Naive thymus-derived CD8-positive, alpha-beta T cell (primary cell): Measurements from ENCODE around the gene EID3. TPM values are rescaled to one million over a fixed set of nuclear protein-coding genes. Genes with fewer than 3 reads are reported as not detected.

Source experiments
- ATAC-seq, 2 donors: fragments of 150-1000 bp; cut with Tn5 transposase in 1 of 2; sonication (Bioruptor Pico), chemical (Tn5 transposase) in 1 of 2; 1 replicate in 1 of 2; 2 replicates in 1 of 2; pipeline ENCODE4 v1.10.0; 2021; ENCODE audit warnings: mild to moderate bottlenecking in 2 of 2, moderate library complexity in 2 of 2
- POLR2A ChIA-PET: fragments of 350-600 bp; sonication (Branson Sonifier 250); formaldehyde crosslinking; loops from one replicate; lab custom pipeline; 2021; ENCODE audit warnings: antibody characterized with exemption; lab: Charles Lee
- DNase-seq, 10 donors: peaks; one replicate each; pipeline versions ENCODE4 v3.0.0 to v3.0.0-alpha.2; 2020 to 2022
- H3K27ac Mint-ChIP-seq, 10 donors: one replicate each; pipeline ENCODE4 v1.8.0; 2020 to 2022; ENCODE audit warnings: mild to moderate bottlenecking in 10 of 10, mixed read lengths in 10 of 10, moderate library complexity in 4 of 10, inconsistent platforms in 1 of 10
- H3K27me3 Mint-ChIP-seq, 5 donors: one replicate each; pipeline ENCODE4 v1.8.0; 2021 to 2022; ENCODE audit warnings: mixed read lengths in 5 of 5
- H3K36me3 Mint-ChIP-seq, 3 donors: one replicate each; pipeline ENCODE4 v1.8.0; 2020 to 2022; ENCODE audit warnings: mixed read lengths in 3 of 3, mild to moderate bottlenecking in 2 of 3, inconsistent platforms in 1 of 3
- H3K4me1 Mint-ChIP-seq, 4 donors: one replicate each; pipeline ENCODE4 v1.8.0; 2021 to 2022; ENCODE audit warnings: mixed read lengths in 4 of 4
- H3K4me3 Mint-ChIP-seq, 10 donors: one replicate each; pipeline ENCODE4 v1.8.0; 2020 to 2022; ENCODE audit warnings: mild to moderate bottlenecking in 10 of 10, mixed read lengths in 10 of 10, moderate library complexity in 6 of 10, inconsistent platforms in 1 of 10
- H3K9me3 Mint-ChIP-seq, 9 donors: one replicate each; pipeline ENCODE4 v1.8.0; 2020 to 2022; ENCODE audit warnings: mixed read lengths in 9 of 9, mild to moderate bottlenecking in 3 of 9, inconsistent platforms in 1 of 9, moderate library complexity in 1 of 9
- polyA plus RNA-seq, 3 donors: library from polyadenylated mRNA; unstranded; fragments of 300-500 nt; fragmentation: Illumina TruSeq; gene quantifications; one replicate each; pipeline ENCODE4 v1.2.3, GENCODE V29; 2021
- total RNA-seq, 8 experiments: library from RNA in 2 of 8; stranded (reverse) in 2 of 8; gene quantifications; one replicate each; pipeline ENCODE4 v1.2.3 and lab custom pipeline; 2021 to 2026

Gene EID3
- total and polyA plus RNA-seq, 5 experiments from 2014 or later = 10.1 to 13.6 (median 10.8) TPM

GRCh38 chr12:104348283-104348993 is 44.9 kb downstream of the EID3 start:
- H3K9me3 Mint-ChIP-seq = no peaks in the 10 kb centered on the region
- no peak overlapping the region for H3K4me3 Mint-ChIP-seq
- no peaks in the 10 kb centered on the region for H3K4me1 Mint-ChIP-seq

GRCh38 chr12:104348994-104349494 is 45.5 kb downstream of the EID3 start:
- DNase-seq (no peak), ATAC-seq (no peak)
- POLR2A ChIA-PET = no interaction called here
- no peaks in the 10 kb centered on the region for H3K27me3 Mint-ChIP-seq
- no peaks in the 10 kb centered on the region for H3K4me1 Mint-ChIP-seq
- peaks cover 0 to 48% (median 2%) of the 10 kb centered on the region in 3 donors for H3K36me3 Mint-ChIP-seq
- H3K27ac Mint-ChIP-seq = no peak overlapping the region
- no peak overlapping the region for H3K4me3 Mint-ChIP-seq
- H3K9me3 Mint-ChIP-seq = no peaks in the 10 kb centered on the region

More at GRCh38 chr12:104348283-104348993, 44.9 kb downstream of the EID3 start:
- H3K36me3 Mint-ChIP-seq = peaks cover 0 to 51% (median 2%) of the 10 kb centered on the region in 3 donors
- ATAC-seq = no peak
- no peaks in the 10 kb centered on the region for H3K27me3 Mint-ChIP-seq
- no peak overlapping the region for H3K27ac Mint-ChIP-seq
- POLR2A ChIA-PET = no interaction called here
- DNase-seq = no peak

GRCh38 chr12:104350211-104351056 is 46.9 kb downstream of the EID3 start:
- Mint-ChIP-seq H3K36me3 (peaks cover 0 to 44% (median 2%) of the 10 kb centered on the region in 3 donors), H3K27me3 (no peaks in the 10 kb centered on the region), H3K27ac (no peak overlapping the region), H3K4me3 (no peak overlapping the region), H3K9me3 (no peaks in the 10 kb centered on the region), H3K4me1 (no peaks in the 10 kb centered on the region)
- POLR2A ChIA-PET = no interaction called here
- ATAC-seq (no peak), DNase-seq (no peak)

GRCh38 chr12:104351057-104351983 is 47.8 kb downstream of the EID3 start:
- Mint-ChIP-seq H3K4me1 (no peaks in the 10 kb centered on the region), H3K36me3 (peaks cover 0 to 43% (median 2%) of the 10 kb centered on the region in 3 donors), H3K4me3 (no peak overlapping the region), H3K27me3 (no peaks in the 10 kb centered on the region), H3K9me3 (no peaks in the 10 kb centered on the region), H3K27ac (peak overlapping the region in 3 of 10 donors; percentile 6 to 22 (median 16))
- DNase-seq (no peak), ATAC-seq (no peak)
- POLR2A ChIA-PET = no interaction called here

- POLR2A ChIA-PET = no interaction called here
- Mint-ChIP-seq H3K27ac (no peak overlapping the region), H3K9me3 (no peaks in the 10 kb centered on the region), H3K36me3 (peaks cover 0 to 36% (median 2%) of the 10 kb centered on the region in 3 donors), H3K4me3 (no peak overlapping the region), H3K27me3 (no peaks in the 10 kb centered on the region), H3K4me1 (no peaks in the 10 kb centered on the region)
- no peak for DNase-seq
- ATAC-seq = no peak
Observed at GRCh38 chr12:104352106-104352713, 48.7 kb downstream of the EID3 start.

- Mint-ChIP-seq H3K4me3 (no peak overlapping the region), H3K36me3 (peaks cover 0 to 25% (median 0%) of the 10 kb centered on the region in 3 donors), H3K27ac (no peak overlapping the region), H3K9me3 (no peaks in the 10 kb centered on the region), H3K4me1 (no peaks in the 10 kb centered on the region), H3K27me3 (no peaks in the 10 kb centered on the region)
- no peak for ATAC-seq
- DNase-seq = no peak
- POLR2A ChIA-PET = interaction anchor here (0.5 to 0.6 kb wide), 2 partner anchors 11 to 96 kb away, joined by 7 read pairs; no protein-coding TSS in a partner anchor
Observed at GRCh38 chr12:104353012-104353981, 49.8 kb downstream of the EID3 start.

GRCh38 chr12:104354167-104354867 is 50.8 kb downstream of the EID3 start:
- H3K27ac Mint-ChIP-seq = no peak overlapping the region
- H3K27me3 Mint-ChIP-seq = no peaks in the 10 kb centered on the region
- no peaks in the 10 kb centered on the region for H3K9me3 Mint-ChIP-seq
- POLR2A ChIA-PET = interaction anchor here (0.5 kb wide), 1 partner anchor 9 kb away, joined by 7 read pairs; no protein-coding TSS in a partner anchor
- peaks cover 0 to 16% (median 0%) of the 10 kb centered on the region in 3 donors for H3K36me3 Mint-ChIP-seq
- H3K4me3 Mint-ChIP-seq = no peak overlapping the region
- no peak for DNase-seq
- no peak for ATAC-seq
- no peaks in the 10 kb centered on the region for H3K4me1 Mint-ChIP-seq

Other genes starting within 250 kb of the EID3 start
- gene HCFC2, start 239.2 kb upstream of the EID3 start, total RNA-seq = 10 to 100 TPM; 14.9 to 17.1 TPM
- 1 to 10 TPM; 4.1 to 6.9 (median 6.3) TPM for gene HCFC2, start 239.2 kb upstream of the EID3 start, polyA plus RNA-seq
- 10 to 100 TPM; 22.7 to 26.4 TPM for gene NFYB, start 165.5 kb upstream of the EID3 start, total RNA-seq
- gene NFYB, start 165.5 kb upstream of the EID3 start, polyA plus RNA-seq = 10 to 100 TPM; 26.0 to 38.8 (median 30.3) TPM
- gene TXNRD1, start 88.0 kb upstream of the EID3 start, total RNA-seq = 100 to 1,000 TPM in 1 of 2 experiments, 10 to 100 TPM in 1; 90.8 to 102 TPM
- 10 to 100 TPM; 18.7 to 29.6 (median 25.0) TPM for gene TXNRD1, start 88.0 kb upstream of the EID3 start, polyA plus RNA-seq
- 10 to 100 TPM; 26.8 to 28.4 TPM for gene CHST11, start 153.2 kb downstream of the EID3 start, total RNA-seq
- gene CHST11, start 153.2 kb downstream of the EID3 start, polyA plus RNA-seq = 10 to 100 TPM; 23.1 to 35.6 (median 26.1) TPM